HCEC 1CT (cell line): Measurements from ENCODE around the gene PAX8.

Experiments used
- DNase-seq: peaks from one replicate; pipeline ENCODE4 v3.0.0-alpha.2; 2017

PAX8 gene

DNA sequence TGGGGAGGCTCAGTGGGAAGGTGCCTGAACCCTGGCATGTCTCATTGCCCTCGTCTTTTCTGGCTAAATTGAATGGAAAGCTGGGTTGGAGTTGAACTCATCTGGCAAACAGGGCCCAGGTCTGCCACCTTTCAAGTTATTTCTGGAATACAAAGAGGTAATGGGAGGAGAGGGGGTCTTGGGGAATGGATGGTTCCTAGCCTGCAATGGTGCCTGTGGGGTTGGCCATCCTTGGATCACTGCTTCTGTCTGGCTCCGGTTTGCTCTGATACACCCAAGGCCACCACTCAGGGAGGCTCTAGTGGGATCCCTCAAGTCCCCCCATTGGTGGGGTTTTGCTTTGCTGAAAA is 59.7 kb downstream of the PAX8 start:
- no peak for DNase-seq

DNA sequence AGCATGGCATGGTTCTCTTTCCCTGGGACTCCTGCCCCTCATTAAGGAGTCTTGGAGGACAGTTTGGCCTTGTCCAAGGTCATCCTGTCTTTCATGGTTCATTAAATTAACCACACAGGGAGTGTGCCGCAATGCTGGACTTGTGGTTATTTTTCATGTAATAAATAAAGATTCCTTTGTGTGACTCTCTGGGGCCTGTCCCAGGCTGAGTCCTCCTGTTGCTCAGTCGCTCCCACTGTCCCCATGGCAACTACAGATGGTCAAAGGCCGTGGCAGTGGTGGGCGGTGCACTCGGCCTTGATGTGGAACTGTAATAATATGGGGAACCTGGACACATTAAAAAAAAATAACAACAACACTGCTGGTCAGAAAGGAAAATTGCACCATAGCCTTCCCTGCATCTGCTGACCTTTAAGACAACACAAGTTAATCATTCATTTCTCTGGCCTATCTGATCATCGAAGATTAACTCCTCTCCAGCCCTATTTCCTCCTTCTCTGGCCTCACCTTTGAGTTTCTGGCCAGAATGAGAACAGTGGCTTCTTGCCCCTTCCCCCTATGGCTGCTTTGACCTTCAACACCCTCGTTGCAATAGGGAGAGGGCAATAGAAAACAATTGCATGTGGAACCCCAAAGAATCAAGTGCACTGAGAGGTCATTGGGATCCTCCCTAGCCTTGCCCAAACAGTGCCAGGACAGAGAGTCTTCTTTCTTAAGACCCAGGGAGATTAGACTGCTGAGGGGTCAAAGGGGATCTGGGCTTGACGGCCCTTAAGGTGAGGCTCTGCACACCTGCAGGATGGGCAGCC is 60.2 kb downstream of the PAX8 start:
- no peak for DNase-seq

DNA sequence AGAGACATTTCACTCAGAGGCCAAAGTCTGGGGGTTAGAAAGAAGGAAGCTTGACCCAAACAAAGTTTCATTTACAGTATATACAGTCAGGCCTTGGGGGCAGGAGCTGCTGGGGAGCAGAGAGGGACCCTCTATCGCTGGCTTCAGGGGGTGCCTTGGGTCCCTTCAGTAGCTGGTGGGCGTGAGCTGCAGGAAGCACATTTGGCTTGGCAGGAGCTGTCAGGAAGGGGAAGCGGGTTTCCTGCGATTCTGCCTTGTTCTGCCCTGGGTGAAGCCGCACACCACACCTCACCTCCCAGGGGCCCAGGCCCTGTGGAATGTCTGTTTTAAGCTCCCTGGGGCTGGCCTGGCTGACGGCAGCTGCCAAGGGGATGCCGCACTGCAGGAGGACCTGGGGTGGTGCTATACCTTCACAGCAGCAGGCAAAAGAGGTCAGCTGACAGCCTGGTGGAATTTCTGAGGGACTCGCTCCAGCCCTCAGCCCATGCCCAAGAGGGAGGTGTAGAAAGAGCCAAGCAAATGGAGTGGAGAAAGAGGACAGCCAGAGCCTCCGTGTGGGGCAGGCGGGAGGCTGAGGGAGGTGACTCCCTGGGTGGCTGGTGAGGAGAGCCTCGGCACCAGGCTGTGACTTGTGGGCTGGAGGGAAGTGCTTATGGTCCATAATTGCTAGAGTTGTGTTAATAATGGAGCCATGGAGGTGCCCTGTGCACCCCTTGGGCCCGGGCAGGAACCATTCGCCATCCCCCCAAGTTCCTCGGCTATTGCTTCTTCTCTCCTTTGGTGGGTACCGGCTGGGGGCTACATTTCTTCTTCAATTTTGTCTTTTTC is 61.1 kb downstream of the PAX8 start:
- no peak for DNase-seq

DNA sequence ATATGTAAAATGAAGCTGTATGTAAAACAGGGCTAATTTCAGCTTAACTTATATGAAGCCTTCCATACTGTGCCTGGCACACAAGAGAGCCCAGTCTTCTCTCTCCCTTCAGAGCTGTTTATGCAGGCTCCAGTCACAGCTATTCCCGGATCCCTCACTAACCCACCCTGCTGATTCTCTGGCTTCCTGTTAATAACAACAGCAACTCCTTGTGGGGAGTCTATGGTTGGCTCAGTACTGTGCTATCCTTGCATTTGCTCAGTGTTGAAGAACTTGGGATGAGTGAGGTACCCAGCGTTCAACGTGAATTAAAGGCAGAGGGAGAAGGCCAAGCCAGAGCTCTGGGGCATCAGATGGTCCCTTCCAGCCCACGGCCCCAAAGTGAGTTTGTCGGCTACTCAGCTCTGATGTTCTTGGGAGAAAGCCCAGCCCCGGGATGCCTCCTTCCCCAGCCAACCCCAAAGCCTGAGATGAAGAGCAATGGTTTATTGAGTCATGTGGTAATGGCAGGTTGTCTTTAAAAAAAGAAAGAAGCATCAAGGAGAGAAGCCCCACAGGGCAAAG is 61.7 kb downstream of the PAX8 start:
- no peak for DNase-seq

DNA sequence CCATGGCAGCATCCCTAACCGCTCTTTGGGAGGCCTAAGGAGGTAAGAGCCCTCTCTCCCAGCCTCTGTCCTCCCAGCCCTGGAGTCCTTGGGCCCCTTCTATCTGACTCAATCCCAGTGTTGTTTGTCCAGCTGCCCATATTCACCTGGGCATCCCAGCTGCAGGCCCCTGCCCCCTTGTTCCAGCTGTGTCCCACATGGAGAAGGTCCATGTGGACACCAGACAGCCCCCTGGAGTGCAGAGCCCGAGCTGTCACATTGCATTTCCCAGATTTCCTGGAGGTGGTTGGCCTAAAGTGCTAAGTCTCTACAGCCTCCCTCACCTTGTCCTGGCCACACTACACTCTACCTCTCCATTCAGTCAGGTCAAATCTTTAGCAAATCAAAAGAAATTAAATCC is 62.4 kb downstream of the PAX8 start:
- DNase-seq: no peak

DNA sequence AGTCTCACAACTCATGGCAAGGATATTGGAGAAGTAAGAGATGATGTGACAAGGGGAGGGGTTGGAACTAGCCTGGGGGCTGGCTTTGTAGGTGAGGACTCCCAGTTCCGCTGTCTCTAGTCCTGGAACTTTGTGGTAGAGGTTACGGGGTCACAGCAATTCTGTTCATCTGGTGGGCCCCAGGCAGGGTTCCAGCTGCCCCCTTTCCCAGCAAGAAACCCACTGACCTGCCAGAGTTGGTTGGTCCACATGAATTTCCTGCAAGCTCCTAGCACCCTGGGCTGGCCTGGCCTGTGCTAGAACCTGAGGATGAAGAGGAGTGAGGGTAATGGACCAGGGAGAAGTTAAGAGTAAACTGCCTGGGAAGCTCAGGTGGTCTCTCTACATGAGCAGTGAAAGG is 63.7 kb downstream of the PAX8 start:
- DNase-seq: no peak

DNA sequence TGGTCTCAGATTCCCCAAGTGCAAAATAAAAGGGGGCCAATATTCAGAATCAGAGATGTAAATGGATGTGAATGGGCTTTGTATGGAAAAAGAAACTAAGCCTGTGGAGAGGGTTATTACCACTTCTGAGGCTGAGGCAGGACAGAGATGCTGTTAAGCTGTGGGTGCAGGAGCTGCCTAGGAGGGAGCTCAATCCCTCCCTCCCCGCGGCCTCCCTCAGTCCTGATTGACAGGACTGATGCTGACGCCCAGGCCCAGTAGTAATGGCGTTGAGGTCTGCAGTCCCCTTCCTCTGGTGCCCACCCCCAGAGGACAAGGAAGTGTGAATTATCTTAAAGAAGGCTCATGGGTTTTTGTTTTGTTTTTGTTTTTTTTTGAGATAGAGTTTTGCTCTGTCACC is 64.6 kb downstream of the PAX8 start:
- no peak for DNase-seq

DNA sequence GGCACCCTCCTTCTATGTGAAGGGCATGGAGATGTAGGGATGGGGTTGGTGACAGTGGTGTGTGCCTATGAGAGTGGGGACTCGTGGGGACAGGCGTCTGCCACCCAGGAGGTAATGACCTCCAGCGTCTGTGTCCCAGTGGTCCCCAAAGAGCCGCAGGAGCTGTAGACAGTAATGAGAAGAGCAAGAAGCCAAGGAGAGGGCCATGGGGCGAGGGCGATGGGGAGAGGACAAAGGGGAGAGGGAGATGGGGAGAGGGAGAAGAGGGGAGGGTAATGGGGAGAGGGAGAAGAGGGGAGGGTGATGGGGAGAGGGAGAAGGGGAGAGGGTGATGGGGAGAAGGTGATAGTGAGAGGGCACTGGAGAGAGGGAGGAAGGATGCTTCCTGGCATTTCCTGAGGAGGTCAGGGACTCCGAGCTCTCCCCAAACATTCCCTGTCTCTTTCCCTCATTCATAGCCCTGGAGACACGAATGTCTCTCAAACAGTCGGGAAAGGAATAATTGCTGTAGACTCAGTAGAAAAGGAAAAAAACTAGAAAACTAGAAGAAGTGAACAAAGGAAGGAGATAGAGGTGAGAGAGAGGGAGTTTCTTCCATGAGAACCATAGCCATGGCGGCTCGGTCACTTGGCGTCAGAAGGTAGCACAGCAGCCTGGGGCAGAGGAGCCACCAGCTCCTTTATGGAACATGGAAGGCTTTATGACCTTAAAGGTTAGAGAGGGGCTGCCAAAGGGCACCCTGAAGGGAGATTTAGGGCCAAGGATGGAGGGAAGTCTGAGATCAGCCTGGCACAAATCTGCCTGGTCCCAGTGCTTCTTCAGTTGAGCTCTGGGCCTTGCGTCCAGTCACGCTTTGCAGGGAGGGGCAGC is 65.4 kb downstream of the PAX8 start:
- no peak for DNase-seq

DNA sequence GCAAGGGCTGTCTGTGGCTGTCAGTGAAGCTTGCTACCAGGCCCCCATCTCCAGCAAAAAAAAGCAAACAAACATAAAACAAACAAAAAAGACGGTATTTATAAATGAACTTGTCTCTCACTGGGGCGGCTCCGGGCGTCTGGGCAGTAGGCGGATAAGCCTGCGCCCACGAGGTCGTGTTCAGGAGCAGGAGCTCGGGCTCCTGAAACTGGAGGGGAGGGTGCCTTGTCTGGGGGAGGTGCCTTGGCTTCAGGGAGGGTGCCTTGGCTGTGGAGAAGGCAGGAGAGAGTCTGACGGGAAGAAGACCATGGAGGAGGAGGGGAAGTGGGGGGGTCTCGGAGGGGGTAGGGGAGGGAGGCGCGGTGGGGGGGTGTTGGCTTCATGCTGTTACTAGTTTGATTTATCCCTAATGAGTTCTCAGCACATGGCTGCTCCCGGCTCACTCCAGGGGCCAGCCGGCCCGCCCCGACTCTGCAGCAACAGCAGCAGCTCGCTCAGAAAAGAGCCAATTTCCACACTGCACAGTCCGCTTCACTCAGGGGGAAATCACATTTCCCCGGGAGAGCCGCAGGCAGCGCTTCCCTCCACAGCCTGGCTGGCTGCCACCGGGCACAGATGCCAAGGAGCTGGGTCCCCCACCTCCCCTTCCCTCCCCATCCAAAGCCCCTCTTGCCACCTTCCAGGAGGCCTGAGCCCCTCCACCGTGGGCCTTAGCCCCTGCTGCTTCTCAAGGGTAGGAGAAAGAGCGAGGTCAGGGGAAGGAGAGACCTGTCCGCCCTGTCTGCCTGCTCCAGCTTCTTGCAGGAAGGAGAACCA is 66.3 kb downstream of the PAX8 start:
- no peak for DNase-seq

DNA sequence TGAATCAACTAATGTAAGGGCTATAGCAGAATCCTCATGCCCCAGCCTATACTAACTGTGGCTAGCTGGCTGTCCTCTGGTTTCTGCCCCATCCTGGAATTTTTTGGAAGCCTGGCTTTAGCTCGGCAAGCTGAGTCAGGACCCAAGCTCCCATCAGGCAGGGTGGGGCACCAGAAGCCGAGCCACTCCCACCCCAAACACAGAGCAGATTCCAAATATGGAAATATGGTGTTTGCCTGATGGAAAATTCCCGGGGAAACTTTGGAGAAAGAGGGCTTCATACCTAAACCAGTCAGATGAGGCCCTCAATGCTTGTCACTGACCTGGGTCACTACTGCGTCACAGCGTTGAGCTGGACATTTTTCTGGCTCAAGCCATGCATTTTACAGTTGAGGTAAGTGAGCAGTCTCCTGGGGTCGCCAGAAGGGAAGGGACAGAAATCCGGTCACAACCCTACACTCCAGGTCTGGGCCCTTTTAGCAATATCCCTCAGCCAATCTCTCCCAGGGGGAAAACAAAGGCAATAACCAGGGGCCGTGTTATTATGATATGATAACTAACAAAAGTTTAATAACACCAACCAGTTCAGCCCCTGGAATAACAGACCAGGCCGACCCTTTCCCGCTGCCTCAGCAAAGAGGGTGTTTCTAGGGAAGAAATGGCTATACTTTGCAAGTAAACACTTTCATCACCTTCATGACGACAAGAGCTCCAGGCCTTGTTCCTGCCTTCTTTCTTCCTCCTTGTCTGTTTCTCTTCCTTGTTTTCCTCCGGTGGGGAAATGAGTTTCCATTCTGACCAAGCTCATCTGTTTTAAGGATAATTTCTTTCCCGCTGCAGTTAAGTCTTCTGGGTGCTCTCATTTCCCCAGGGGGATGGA is 67.3 kb downstream of the PAX8 start:
- peak; percentile 93 for DNase-seq

DNA sequence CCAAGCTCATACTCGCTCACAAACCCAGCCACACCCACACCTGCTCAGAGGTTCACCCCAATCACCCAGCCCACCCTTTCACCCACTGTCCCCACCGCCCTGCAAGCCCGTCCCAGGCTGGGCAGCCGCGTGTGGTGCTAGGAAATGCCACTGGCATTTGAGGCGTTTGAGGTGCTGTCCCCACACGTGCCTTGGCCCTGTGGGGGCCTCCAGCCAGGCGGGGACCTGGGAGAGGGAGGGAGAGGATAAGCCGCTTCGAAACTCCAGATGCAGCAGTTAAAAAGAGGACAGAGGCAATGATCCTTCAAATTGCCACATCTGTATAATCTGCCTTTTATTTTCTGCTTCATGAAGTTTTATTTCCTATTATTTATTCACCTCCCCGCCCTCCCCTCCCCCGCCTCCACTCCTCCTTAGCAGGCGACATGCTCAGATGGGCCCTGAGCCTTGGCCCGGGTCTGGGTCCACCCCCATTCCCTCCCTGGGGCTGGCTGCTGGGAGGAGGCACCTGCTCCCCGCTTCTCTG is 69.0 kb downstream of the PAX8 start:
- DNase-seq: no peak

DNA sequence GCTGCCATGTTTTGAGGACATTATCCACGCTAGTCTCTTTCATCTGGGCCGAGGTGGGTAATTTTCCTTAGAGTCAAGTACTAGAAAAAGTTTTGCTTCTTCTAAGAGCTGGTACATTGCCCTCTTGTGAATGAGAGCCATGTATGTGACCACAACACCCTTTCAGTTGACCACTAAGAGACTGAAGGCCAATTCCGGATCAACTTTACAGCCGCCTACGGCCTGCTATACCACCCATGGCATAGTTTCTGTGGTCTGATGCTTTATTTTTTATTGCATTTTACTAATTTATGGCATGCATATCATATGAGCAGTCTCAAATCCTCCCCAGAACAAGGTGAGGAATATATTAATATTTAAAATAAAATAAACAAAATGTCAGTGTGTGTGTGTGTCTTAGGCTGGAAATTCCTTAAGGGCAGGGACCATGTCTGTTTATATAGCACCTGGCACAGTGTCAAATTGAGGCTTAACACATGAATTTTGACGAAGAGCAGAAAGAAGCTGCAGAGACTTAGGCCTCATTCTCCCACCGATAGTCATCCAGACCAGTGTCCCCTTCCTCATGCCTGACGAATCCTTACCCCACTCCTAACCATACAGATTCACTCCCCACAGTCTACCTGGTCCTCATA is 69.6 kb downstream of the PAX8 start:
- peak; percentile 40 for DNase-seq

DNA sequence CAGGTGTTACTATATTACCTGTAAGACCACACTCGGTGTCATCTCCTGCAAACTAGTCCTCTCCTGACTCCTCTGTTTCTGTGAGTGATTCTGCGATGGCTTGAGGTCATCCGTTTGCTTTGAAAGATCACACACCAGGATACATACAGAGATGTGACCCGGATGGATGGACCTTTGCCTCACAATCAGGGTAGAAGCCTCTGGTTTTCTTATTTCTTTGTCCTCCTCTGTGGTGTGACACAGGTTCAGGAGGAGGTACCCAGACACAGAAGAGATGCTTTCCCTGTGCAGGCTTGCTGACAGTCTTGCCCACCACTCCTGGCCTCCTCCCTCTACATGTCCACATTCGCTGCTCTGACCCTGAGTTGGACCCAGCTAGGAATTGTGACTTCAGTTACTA is 70.3 kb downstream of the PAX8 start:
- no peak for DNase-seq

DNA sequence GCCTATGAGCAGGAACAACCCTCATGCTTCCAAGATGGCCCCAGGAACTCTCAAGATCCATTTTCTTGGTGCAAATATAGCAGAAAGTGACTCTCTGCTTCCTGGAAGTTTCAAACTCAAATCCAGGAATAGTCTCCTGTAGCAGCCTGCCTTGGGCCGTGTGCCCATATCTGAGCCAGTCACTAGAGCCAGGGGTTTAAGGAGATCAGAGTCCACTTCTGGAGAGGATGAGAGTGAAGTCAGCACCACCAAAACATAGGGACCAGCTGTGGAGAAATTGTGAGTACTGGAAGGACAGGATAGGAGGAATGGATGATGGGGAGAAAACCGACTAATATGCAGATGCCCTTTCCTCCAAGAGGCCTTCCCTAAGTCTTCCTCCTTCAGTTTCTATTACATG is 71.7 kb downstream of the PAX8 start:
- no peak for DNase-seq

DNA sequence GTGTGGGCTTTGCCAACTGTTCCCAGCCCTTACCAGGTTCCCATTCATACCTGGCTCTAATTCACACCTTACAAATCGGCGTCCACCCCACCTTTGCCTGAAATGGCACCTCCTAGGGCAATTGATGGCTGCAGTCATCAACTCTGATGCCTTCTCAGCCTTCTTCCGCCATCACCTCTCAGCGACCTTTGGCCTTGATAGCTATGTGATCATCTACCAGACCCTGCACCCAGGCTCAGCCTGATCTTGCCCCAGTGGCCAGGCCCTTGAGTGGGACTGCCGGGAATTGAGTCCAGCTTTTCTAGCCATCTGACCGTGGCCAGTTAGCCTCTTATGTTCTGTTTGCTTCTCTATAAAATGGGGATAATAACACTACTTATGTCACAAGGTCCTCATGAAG is 72.5 kb downstream of the PAX8 start:
- no peak for DNase-seq

DNA sequence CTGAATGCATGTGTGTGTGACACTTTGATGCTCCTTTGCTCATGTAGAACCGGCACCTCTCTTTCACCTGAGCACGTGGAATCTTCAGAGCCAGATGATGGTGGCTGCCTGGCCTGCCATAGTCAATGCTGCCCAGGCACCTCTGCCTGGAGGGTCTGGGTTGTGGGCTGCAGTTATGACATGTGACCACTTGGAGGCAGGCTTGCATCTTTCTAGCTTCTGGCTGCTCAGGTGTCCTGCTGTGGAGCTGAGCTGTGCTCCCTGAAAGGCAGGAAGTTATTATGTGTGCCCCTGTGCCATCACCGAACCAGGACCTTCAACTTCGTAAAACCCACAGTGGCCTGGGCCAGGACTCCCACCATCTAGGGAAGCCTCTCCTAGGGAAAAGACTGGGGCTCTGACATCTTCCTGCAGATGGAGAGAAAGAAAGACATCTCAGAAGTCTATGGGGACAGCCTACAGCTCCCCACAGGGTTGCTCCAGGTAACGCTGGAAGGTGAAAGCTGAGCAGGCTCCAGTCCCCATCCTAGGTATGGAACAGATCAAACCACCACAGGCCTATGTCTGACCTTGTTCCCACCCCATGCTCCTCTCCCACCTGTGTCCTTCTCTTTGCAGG is 74.7 kb downstream of the PAX8 start:
- peak; percentile 64 for DNase-seq

DNA sequence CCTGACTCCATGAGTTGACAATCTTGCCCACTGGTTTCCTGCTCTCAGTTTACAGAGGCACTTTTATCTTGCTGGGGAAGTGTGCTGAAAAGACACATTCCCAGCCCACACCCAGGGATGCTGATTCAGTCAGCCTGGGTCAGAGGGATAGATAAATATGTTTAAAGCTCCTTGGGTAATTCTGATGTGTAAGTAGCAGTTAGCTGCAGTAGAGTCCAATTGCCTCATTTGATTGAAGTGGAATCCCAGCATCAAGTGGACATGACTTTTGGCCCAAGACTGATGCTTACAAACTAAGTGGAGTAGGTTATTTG is 75.5 kb downstream of the PAX8 start:
- no peak for DNase-seq

DNA sequence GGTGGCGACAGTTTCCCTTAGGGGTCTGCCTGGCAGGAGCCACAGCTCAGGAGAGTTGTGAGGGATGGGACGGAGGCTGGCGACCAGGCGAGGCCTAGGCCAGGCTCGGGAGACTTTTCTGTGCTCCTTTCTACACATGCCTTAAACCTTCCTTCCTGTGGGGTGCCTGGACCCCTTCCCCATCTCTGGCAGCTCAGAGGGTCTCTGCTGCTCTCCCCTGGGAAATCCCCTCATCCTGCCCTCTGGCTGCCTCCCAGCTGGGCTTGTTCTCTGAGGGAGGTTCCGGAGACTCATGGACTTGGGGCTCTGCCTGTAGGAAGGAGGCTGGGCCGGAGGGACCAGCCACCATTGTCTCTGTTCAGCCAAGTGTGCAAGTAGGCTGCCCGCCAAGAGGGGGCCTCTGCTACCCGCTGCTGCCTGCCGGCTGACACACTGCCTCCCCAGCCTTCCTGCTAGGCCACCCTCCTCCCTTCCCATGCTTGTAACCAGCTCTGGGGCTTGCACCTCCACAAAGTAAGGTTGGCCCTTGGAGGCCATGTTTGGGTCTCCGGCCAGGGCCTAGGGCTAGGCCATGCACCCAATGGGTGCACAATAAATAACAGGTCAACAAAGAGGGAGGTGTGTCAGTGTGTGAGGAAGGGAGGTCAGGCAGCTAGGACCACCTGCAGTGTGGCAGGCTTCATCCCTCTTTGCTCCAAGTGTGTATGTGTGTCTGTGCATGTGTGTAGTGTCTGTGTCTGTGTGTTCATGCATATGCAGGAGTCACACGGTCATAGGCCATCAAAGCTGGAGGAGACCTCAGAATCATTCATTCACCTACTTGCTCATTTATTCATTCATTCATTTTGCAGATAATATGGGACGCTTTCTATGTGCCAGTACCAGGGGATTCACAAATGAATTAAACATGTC is 76.2 kb downstream of the PAX8 start:
- DNase-seq: no peak
